ENCODE results near the gene KCNA2. TPM values are rescaled to one million over a fixed set of nuclear protein-coding genes. Genes with fewer than 3 reads are reported as not detected.

The KCNA2 gene
- polyA plus RNA-seq, 3 donors, result not detected

GRCh38 chr1:110615548-110616130, 9.5 kb upstream of the KCNA2 start:
- peaks cover 0 to 3% (median 0%) of the 10 kb centered on the region in 7 donors for H3K9me3 Mint-ChIP-seq
- Histone ChIP-seq H3K79me2 (ENCODE audit: insufficient read depth, low read length) (no peaks in the 10 kb centered on the region), H3K27ac (ENCODE audit: low read depth in 1 of 2, low read length in 2 of 2) (no peak overlapping the region), H3K36me3 (replicated peaks in 1 of 2; ENCODE audit: control insufficient read depth in 1 of 2, insufficient read depth in 2 of 2, low read length in 2 of 2) (no peaks in the 10 kb centered on the region), H3K4me1 (ENCODE audit: control insufficient read depth in 1 of 2, insufficient read depth in 2 of 2, low read length in 2 of 2) (peaks cover 33 to 35% of the 10 kb centered on the region in 2 donors), H2AFZ (ENCODE audit: insufficient read depth, low read depth, low read length, poor library complexity, severe bottlenecking) (peak overlapping the region; percentile 11), H3K4me3 (replicated peaks in 1 of 3; ENCODE audit: low read depth in 2 of 3, low read length in 3 of 3) (no peak overlapping the region), H3K4me2 (replicated peaks; ENCODE audit: extremely low read depth, low read length, poor library complexity, severe bottlenecking) (no peak overlapping the region), H3K9ac (ENCODE audit: insufficient read depth, low read length, poor library complexity, severe bottlenecking) (no peak overlapping the region), H3K9me3 (replicated peaks in 1 of 2; ENCODE audit: control insufficient read depth in 1 of 2, insufficient read depth in 1 of 2, low read length in 2 of 2) (no peaks in the 10 kb centered on the region), H3K27me3 (ENCODE audit: control insufficient read depth in 2 of 2, insufficient read depth in 2 of 2, low read length in 2 of 2) (no peaks in the 10 kb centered on the region), H4K20me1 (ENCODE audit: insufficient read depth, low read length) (no peaks in the 10 kb centered on the region)
- H3K27me3 Mint-ChIP-seq (ENCODE audit: low read depth in 3 of 3), result peaks cover 10 to 15% (median 13%) of the 10 kb centered on the region in 3 donors
- H3K4me3 Mint-ChIP-seq, result no peak overlapping the region
- peak; percentile 29 to 60 (median 38) for DNase-seq
- peaks cover 46% of the 10 kb centered on the region for H3K4me1 Mint-ChIP-seq
- WGBS (ENCODE audit: insufficient coverage), result 48% methylated on average over 4 of the region's 9 CpGs
- H3K27ac Mint-ChIP-seq, result no peak overlapping the region
- H3K36me3 Mint-ChIP-seq, result no peaks in the 10 kb centered on the region
- TF ChIP-seq, protein P1, sequence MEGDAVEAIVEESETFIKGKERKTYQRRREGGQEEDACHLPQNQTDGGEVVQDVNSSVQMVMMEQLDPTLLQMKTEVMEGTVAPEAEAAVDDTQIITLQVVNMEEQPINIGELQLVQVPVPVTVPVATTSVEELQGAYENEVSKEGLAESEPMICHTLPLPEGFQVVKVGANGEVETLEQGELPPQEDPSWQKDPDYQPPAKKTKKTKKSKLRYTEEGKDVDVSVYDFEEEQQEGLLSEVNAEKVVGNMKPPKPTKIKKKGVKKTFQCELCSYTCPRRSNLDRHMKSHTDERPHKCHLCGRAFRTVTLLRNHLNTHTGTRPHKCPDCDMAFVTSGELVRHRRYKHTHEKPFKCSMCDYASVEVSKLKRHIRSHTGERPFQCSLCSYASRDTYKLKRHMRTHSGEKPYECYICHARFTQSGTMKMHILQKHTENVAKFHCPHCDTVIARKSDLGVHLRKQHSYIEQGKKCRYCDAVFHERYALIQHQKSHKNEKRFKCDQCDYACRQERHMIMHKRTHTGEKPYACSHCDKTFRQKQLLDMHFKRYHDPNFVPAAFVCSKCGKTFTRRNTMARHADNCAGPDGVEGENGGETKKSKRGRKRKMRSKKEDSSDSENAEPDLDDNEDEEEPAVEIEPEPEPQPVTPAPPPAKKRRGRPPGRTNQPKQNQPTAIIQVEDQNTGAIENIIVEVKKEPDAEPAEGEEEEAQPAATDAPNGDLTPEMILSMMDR (IDR thresholded peaks at IDR 0.05), result peak; percentile 76
- intact Hi-C loops (cut with micrococcal nuclease), result loop anchor here (5.0 kb wide), 3 partner anchors 93 to 167 kb away; no protein-coding TSS in a partner anchor

- Histone ChIP-seq H3K4me3 (replicated peaks in 1 of 3; ENCODE audit: low read depth in 2 of 3, low read length in 3 of 3) (no peak overlapping the region), H3K27me3 (ENCODE audit: control insufficient read depth in 2 of 2, insufficient read depth in 2 of 2, low read length in 2 of 2) (peaks cover 27 to 31% of the 10 kb centered on the region in 2 donors), H3K4me1 (ENCODE audit: control insufficient read depth in 1 of 2, insufficient read depth in 2 of 2, low read length in 2 of 2) (peaks cover 18 to 20% of the 10 kb centered on the region in 2 donors), H3K4me2 (replicated peaks; ENCODE audit: extremely low read depth, low read length, poor library complexity, severe bottlenecking) (no peak overlapping the region), H4K20me1 (ENCODE audit: insufficient read depth, low read length) (no peaks in the 10 kb centered on the region), H2AFZ (ENCODE audit: insufficient read depth, low read depth, low read length, poor library complexity, severe bottlenecking) (no peak overlapping the region), H3K27ac (ENCODE audit: low read depth in 1 of 2, low read length in 2 of 2) (no peak overlapping the region), H3K79me2 (ENCODE audit: insufficient read depth, low read length) (no peaks in the 10 kb centered on the region), H3K9me3 (replicated peaks in 1 of 2; ENCODE audit: control insufficient read depth in 1 of 2, insufficient read depth in 1 of 2, low read length in 2 of 2) (peaks cover 0 to 11% of the 10 kb centered on the region in 2 donors), H3K36me3 (replicated peaks in 1 of 2; ENCODE audit: control insufficient read depth in 1 of 2, insufficient read depth in 2 of 2, low read length in 2 of 2) (no peaks in the 10 kb centered on the region), H3K9ac (ENCODE audit: insufficient read depth, low read length, poor library complexity, severe bottlenecking) (no peak overlapping the region)
- Mint-ChIP-seq H3K36me3 (peaks cover 0 to 3% of the 10 kb centered on the region in 2 donors), H3K27me3 (ENCODE audit: low read depth in 3 of 3) (peaks cover 37 to 44% (median 42%) of the 10 kb centered on the region in 3 donors), H3K4me3 (no peak overlapping the region), H3K27ac (no peak overlapping the region), H3K9me3 (peaks cover 0 to 8% (median 3%) of the 10 kb centered on the region in 7 donors), H3K4me1 (peaks cover 28% of the 10 kb centered on the region)
- intact Hi-C loops (cut with micrococcal nuclease), result no loop called here
- TF ChIP-seq, protein P1 (IDR thresholded peaks at IDR 0.05), result no peak
- 88% methylated on average over 10 of the region's 10 CpGs for WGBS (ENCODE audit: insufficient coverage)
- no peak for DNase-seq
Observed at GRCh38 chr1:110612060-110612745, 6.0 kb upstream of the KCNA2 start.

All from CD14-positive monocyte (primary cell).